ENCODE results near the gene ELANE.

- TF ChIP-seq GATA2 (IDR thresholded peaks at IDR 0.05; ENCODE audit: low read depth, low read length) (no peak), GATA3 (IDR thresholded peaks at IDR 0.05; ENCODE audit: low read depth, low read length) (no peak)
Observed at GRCh38 chr19:855566-856120, 3.5 kb downstream of the ELANE start.
